Activated CD4-positive, CD25-positive, alpha-beta regulatory T cell treated with anti-CD3 and anti-CD28 coated beads, Interleukin-2, amount 50 U/mL, for 24 hours (primary cell): ENCODE data around the gene NFE2L3.
A peak's percentile ranks its signal among the peaks of the same experiment; 100 is the strongest.
"Not testable (repeated sequence)": the region's sequence is repeated elsewhere in the genome, so short reads cannot be mapped to it uniquely, and the experiment has no call there.

ENCODE experiments used
- ATAC-seq, 2 donors: fragments of 150-1000 bp; cut with Tn5 transposase; one replicate each; pipeline ENCODE4 v1.10.0; 2021; ENCODE audit warnings: mild to moderate bottlenecking in 1 of 2, moderate library complexity in 1 of 2

NFE2L3 gene

DNA sequence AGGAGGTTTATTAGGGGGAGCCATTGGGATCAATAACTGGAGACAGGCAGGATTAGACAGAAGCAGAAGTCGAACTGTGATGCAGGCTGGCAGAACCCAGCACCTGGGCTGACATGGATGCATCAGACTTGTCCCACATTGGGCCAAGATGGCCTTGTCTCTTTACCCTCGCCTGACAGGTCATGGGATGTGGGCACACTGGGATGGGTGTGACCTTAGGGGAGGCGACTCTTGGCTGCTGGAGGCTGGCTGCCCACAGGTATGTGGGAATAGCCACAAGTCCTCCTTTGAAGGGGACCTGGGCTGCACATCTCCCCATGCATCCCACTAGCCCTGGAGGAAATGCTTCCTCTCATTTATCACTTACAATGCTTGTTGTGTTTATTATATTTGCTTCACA, 17.3 kb downstream of the NFE2L3 start:
- ATAC-seq: no peak

DNA sequence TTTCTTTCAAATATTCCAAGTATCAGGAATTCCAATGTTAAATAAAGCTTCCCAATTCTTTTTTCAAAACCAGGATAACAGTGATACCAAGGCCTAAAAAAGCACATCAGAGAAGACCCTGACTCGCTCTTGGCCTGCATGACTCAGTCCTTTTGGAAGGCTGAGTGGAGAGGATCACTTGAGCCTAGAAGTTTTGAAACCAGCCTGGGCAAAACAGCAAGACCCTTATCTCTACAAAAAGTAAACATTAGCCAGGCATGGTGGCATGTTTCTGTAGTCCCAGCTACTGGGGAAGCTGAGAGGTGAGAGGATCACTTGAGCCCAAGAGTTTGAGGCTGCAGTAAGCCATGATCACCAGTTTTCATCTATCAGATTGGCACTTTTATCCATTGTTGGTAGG, 18.7 kb downstream of the NFE2L3 start:
- ATAC-seq: no peak

DNA sequence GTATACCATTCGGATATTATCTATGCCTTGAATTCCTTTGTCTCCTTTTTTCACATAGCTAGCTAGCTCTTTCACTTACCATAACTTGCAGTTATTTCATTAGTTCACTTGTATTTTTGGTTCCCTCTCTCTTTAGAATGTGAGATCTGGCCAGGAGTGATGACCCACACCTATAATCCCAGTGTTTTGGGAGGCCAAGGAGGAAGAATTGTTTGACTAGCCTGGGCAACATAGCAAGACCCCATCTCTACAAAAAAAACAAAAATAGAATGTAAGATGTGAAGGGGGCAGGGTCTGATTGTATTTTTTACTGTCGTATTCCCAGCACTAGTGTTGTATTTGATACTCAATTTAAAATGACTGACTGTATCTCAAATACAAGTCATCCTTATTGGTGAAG, 19.6 kb downstream of the NFE2L3 start:
- ATAC-seq: no peak

DNA sequence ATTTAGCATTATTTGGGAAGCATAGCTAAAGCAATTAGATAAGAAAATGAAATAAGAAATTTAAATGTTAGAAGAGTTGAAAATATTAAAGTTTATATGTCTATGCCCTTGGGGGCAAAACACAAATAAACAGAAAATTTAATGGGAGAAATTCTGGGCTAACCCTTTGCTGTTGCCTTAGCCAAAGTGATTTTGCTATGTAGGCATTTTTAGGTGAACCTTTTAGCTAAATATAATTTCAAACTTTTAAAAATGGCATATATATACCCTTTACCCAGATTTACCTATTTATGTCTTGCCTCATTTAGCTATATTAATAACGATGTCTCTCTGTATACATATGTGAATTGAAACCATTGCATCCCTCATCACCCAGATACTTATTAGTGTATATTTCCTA, 20.1 kb downstream of the NFE2L3 start:
- ATAC-seq: no peak

DNA sequence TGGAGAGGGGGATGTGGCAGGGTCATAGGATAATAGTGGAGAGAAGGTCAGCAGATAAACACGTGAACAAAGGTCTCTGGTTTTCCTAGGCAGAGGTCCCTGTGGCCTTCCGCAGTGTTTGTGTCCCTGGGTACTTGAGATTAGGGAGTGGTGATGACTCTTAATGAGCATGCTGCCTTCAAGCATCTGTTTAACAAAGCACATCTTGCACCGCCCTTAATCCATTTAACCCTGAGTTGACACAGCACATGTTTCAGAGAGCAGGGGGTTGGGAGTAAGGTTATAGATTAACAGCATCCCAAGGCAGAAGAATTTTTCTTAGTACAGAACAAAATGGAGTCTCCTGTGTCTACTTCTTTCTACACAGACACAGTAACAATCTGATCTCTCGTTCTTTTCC, 23.9 kb downstream of the NFE2L3 start:
- ATAC-seq: not testable (repeated sequence)

DNA sequence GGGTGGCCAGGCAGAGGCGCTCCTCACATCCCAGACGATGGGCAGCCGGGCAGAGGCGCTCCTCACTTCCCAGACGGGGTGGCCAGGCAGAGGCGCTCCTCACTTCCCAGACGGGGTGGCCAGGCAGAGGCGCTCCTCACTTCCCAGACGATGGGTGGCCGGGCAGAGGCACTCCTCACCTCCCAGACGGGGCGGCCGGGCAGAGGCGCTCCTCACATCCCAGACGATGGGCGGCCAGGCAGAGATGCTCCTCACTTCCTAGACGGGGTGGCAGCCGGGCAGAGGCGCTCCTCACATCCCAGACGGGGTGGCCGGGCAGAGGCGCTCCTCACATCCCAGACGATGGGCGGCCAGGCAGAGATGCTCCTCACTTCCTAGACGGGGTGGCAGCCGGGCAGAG, 24.7 kb downstream of the NFE2L3 start:
- ATAC-seq: not testable (repeated sequence)

DNA sequence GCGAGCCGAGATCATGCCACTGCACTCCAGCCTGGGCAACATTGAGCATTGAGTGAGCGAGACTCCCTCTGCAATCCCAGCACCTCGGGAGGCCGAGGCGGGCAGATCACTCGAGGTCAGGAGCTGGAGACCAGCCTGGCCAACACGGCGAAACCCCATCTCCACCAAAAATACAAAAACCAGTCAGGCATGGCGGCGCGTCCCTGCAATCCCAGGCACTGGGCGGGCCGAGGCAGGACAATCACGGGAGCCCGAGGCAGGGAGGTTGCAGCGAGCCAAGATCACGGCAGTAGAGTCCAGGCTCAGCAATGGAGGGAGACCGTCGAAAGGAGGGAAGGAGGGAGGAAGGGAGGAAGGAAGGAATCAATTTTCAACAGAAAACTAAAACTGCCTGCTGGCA, 25.3 kb downstream of the NFE2L3 start:
- ATAC-seq: not testable (repeated sequence)

DNA sequence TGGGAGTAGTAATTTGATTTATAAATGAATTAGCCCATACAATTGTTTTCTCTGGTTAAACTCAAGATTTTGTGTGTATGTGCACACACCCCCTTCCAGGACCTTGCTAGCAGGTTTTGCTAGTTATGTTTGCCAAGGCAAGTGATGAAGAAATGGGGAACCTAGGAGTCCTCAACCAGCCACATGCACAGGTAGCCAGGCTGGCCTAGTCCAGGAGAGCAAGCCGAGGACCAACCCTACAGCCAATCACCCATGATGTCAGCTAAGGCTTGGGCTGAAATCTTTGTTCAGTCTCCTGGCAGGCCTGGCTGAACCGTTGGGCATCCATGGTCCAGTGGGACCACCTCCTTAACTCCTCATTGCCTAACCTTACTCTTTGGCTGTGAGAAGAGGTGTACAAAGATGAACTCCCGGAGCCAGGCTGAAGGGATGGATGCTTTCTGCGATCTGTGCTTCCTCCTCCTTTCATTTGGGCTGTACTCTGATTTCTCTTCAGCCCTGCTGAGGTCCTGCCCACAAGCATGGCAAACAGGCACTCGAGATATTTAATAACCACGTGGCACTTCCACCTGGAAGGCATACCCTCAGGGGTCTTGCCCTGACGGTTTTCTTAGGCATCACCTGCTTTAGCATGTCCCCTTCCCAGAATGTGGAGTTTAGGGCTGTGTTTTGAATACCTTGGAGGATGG, 26.4 kb downstream of the NFE2L3 start:
- no peak for ATAC-seq

DNA sequence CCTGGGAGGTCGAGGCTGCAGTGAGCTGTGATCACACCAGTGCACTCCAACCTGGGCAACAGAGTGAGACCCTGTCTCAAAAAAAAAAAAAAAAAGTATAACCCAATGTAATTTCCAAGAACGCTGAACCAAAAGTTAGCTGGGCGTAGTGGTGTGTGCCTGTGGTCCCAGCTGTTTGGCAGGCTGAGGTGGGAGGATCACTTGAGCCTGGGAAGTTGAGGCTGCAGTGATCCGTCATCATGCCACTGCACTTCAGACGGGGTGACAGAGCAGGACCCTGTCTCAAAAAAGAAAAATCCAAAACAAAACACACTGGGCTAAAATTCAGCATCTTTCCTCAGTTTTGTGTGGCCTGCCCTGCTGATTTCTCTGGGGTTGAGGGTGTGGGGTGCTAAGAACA, 27.4 kb downstream of the NFE2L3 start:
- no peak for ATAC-seq

DNA sequence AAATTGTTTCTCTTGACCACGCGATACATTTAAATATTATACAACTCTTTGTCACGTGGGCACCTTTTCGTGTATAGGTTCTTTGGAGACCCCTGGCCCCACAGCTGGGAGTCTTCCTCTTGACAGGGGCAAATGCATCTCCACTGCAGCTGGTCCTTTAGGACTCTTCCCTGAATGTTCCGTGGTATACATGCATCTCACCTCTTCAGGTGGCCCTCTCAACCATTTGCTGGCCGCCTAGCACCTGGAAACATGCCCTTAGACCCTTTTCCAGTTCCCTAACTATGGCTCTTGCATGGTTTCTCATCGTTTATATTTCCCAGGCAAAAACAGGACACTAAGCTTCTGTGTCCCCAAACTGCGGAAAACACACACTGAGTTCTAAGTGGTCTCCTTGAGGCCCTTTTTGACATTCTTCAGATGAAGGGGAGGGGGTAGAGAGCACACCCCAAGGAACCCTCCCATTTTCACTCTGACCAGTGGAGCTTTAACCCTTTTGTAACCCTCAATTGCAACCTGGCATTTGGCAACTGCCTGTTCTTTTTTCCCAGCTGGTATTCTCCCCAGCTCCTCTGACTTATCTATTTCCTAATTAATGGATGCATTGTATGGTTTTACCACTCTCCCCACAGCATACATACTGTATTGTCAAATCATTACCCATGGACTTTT, 28.0 kb downstream of the NFE2L3 start:
- no peak for ATAC-seq

DNA sequence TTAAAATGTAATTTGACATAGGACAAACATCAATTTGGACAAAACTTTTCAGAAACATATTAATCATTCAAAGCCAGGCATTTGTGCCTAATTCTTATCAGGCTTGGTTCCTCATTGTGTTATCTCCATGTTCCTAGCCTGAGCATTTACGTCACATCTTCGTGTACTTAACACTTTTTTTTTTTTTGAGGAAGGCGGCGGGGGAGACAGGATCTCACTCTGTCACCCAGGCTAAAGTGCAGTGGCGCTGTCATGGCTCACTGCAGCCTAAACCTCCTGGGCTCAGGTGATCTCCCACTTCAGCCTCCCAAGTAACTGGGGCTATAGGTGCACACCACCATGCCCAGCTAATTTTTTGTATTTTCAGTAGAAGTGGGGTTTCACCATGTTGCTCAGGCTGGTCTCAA, 28.8 kb downstream of the NFE2L3 start:
- ATAC-seq: no peak

DNA sequence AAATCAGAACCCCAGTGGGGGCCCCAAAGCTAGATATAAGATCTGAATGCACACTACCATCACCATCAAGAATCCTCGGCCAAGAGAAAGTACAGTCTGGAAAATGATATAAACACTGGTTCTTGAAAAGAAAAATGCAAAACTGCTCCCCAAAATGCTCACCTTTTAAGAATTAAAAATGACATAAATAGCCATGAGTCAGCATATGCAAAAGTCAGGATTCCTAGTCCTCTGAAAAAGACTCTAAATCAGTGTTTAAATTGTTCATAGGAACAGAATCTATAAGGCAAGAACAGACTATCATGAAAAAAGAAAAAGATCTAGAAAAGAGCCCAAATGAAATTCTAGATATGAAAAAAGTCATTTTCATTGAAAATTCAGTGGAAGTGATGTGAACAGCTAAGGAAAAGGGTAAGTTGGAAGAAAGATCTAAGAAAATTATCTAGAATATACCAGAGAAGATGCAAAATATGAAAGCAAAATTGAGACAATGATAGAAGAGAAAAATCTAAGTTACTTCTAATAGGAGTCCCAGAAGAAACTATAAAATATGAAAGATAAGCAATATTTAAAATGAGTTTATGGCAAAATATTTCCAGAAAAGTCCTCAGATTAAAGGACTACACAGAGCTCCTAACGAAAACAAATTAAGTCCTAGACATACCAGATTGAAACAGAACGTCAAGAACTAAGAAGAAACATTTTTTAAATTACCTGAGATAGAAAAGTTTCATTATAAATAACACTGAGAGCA, 29.7 kb downstream of the NFE2L3 start:
- no peak for ATAC-seq

DNA sequence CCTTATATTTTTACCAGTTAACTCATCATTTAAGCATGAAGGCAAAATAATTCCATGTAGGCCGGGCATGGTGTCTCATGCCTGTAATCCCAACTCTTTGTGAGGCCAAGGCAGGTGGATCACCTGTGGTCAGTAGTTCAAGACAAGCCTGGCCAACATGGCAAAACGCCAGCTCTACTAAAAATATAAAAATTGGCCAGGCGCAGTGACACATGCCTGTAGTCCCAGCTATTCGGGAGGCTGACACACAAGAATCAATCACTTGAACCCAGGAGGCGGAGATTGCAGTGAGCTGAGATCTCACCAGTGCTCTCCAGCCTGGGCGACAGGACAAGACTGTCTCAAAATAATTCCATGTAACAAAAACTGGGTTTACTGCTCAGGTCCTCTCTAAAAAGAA, 30.3 kb downstream of the NFE2L3 start:
- ATAC-seq: no peak

DNA sequence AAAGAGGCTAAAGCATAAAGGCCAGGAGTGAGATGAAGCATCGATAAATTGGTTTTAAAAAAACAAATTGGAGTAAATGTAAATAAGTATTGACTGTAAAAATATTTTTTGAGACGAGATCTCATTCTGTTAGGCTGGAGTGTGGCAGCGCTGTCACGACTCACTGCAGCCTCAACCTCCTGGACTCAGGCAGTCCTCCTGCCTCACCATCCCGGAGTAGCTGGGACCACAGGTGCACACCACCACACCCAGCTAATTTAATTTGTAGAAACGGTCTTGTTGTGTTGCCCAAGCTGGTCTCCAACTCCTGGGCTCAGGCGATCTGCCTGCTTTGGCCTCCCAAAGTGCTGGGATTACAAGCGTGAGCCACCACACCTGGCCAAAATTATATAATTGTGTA, 30.7 kb downstream of the NFE2L3 start:
- ATAC-seq: no peak

DNA sequence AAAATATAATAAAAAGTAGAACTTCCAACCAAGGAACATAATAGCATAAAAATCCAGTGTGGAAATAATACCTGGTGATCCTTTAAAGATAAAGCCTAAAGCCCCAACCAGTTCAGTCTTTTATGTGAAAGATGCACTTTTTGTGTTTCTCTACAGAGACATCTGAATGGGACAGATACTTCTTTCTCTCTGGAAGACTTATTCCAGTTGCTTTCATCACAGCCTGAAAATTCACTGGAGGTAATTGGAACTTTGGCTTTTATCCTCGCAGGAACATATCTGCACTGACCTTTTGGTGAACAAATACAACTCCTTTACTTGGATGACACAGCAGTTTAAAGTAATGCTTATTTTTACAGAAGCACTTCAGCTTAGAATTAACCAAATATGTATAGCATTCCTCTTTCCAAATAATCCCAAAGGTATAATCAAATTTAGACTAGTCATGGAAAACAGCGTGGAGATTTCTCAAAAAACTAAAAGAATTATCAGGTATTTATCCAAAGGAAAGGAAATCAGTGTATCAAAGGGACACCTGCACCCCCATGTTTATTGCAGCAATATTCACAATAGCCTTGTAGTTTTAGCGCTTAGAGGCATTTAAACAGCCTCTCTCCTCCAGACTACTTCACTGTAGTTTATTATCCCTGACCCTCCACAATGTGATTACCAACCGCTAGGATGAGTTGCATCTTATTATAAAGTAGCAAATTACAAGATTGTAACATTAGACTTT, 31.7 kb downstream of the NFE2L3 start:
- no peak for ATAC-seq

DNA sequence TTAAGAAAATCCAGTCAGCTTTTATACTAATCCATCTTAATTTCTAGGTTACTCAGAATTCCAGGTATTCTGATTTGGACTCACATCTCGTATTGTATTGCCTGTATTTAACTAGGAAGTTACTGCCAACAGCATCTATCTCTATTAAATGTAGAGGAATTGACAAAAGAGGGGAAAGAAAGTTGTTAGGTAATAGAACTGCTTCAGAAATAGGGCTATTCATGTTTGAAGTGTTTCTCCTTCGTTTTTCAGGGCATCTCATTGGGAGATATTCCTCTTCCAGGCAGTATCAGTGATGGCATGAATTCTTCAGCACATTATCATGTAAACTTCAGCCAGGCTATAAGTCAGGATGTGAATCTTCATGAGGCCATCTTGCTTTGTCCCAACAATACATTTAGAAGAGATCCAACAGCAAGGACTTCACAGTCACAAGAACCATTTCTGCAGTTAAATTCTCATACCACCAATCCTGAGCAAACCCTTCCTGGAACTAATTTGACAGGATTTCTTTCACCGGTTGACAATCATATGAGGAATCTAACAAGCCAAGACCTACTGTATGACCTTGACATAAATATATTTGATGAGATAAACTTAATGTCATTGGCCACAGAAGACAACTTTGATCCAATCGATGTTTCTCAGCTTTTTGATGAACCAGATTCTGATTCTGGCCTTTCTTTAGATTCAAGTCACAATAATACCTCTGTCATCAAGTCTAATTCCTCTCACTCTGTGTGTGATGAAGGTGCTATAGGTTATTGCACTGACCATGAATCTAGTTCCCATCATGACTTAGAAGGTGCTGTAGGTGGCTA, 32.5 kb downstream of the NFE2L3 start:
- ATAC-seq: not testable (repeated sequence)

DNA sequence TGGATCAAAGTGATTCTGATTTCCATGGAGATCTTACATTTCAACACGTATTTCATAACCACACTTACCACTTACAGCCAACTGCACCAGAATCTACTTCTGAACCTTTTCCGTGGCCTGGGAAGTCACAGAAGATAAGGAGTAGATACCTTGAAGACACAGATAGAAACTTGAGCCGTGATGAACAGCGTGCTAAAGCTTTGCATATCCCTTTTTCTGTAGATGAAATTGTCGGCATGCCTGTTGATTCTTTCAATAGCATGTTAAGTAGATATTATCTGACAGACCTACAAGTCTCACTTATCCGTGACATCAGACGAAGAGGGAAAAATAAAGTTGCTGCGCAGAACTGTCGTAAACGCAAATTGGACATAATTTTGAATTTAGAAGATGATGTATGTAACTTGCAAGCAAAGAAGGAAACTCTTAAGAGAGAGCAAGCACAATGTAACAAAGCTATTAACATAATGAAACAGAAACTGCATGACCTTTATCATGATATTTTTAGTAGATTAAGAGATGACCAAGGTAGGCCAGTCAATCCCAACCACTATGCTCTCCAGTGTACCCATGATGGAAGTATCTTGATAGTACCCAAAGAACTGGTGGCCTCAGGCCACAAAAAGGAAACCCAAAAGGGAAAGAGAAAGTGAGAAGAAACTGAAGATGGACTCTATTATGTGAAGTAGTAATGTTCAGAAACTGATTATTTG, 33.3 kb downstream of the NFE2L3 start:
- ATAC-seq: peak; percentile 51 to 60

DNA sequence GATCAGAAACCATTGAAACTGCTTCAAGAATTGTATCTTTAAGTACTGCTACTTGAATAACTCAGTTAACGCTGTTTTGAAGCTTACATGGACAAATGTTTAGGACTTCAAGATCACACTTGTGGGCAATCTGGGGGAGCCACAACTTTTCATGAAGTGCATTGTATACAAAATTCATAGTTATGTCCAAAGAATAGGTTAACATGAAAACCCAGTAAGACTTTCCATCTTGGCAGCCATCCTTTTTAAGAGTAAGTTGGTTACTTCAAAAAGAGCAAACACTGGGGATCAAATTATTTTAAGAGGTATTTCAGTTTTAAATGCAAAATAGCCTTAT, 33.8 kb downstream of the NFE2L3 start:
- ATAC-seq: no peak

DNA sequence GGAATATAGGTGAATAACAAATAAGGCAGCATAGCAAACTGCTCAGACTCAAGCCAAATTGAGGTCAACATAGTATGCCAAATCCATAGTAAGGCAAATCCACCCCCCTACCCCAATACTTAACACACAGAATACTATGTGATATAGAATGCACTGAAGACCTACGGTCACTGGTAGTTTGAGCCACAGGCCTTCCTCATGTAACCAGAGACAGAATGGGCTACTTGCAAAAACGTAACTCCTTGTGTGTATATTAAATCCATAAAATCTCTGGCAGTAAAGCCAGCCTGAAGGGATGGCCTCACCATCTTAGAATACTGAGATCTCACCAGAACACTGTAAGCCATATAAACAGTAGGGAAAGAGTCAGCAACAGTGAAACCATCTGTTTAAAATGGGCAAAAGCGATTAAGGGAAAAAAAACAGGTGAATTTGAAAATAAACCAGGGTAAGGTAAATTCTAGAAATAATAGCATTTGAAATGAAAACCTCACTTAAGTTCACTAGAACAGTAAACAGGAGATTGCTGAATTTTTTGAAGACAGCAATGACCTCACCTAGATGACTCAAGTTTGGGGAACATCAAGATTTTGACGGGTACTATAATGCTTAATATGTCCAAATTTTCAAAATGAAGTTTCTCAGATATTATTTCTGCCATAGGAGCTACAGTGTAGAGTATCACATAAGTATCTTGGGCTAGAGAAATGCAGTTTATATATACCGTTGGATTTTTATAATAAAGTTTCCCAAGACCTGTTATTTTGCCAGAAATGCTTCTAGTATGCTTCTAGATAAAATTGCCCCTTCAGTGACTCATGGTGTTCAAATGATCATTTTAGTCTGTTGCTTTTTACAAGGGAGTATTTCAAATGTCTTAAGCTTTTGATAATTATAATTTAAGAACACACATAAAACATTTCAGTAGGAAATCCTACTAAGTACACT, 34.6 kb downstream of the NFE2L3 start:
- ATAC-seq: peak; percentile 28 to 43

DNA sequence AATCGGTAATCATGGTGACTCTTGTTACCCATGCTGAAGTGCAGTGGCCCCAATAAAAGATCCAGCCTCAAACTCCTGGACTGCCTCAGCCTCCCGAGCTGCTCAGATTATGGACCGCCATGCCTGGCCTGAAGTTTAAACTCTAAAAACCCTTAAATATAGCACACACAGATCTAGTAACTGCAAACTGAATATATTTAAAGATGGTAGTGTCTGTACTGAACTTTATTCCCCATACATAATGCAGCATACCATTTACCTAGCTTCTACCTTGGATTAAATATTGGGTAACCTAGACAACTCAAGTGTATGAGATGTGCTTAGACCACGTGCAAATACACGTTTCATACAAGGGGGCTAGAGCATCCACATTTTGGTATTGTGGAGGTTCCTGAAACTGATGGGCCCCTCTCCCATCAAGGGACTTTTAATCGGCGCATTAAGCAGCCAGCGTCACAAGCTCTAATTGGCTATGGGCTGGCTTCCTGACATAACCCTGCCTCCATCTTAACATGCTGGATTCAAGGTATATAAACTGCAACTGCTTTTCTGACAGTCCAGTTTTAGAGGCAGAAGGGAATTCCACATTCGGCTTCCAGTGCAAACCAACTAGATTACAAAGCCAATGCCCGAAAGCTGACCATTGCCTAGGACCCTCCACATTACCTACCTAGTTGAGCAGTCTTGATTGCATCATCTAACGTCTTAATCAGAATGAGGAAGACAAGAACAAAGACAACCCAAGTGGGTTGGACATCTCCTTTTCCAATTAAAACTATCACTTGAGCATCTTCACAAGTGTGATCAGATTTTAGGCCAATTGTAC, 35.6 kb downstream of the NFE2L3 start:
- ATAC-seq: peak; percentile 12 to 15
